ENCODE measurements around the gene OR10V1.

- TF ChIP-seq CTCF (IDR thresholded peaks at IDR 0.05) (no peak), EP300 (IDR thresholded peaks at IDR 0.05) (no peak)
These were observed 16.2 kb upstream of the OR10V1 start for GRCh38 chr11:59729834-59730233.
